NCI-H69 (cell line): Measurements from ENCODE around the gene RSRC1.
"Not testable (repeated sequence)": the region's sequence is repeated elsewhere in the genome, so short reads cannot be mapped to it uniquely, and the experiment has no call there.

Source experiments
- DNase-seq: peaks from one replicate; lab custom pipeline; 2025; lab: John Stamatoyannopoulos, UW

Gene RSRC1

DNA sequence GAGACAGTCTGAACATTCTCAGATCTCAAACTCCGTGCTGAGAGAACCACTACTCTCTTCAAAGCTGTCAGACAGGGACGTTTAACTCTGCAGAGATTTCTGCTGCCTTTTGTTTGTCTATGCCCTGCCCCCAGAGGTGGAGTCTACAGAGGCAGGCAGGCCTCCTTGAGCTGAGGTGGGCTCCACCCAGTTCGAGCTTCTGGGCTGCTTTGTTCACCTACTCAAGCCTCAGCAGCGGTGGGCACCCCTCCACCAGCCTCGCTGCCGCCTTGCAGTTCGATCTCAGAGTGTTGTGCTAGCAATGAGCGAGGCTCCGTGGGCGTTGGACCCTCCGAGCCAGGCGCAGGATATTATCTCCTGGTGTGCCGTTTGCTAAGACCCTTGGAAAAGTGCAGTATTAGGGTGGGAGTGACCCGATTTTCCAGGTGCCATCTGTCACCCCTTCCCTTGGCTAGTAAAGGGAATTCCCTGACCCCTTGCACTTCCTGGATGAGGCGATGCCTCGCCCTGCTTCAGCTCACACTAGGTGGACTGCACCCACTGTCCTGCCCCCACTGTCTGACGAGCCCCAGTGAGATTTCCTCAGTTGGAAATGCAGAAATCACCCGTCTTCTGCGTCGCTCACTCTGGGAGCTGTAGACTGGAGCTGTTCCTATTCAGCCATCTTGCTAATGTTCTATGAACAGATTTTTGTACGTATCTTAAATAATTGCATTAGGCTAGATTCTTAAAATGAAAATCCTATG is 220.0 kb downstream of the RSRC1 start:
- peak; percentile 69 for DNase-seq

- DNase-seq, result peak; percentile 52
Observed at GRCh38 chr3:158330870-158331269, 221.0 kb downstream of the RSRC1 start.

- no peak for DNase-seq
Observed at GRCh38 chr3:158333736-158334135, 223.8 kb downstream of the RSRC1 start.

DNA sequence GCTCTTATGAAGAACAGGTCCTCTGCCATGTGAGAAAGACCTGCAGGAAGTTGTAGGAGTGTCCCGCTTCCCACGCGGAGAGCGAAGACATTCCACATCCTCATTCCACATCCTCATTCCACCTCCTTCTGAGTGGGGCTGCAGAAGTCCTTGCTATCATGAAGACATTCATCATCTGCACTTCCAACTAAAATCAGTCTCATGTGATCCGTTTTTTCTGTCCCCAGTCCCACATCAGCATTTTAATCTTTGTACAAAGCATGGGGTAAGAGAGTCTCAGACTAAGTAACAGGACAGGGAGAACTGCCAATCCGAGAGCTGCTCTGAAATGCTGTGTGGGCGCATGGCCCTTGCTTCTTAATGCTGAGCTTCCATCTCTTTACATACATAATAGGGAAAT is 227.2 kb downstream of the RSRC1 start:
- DNase-seq, result no peak

DNA sequence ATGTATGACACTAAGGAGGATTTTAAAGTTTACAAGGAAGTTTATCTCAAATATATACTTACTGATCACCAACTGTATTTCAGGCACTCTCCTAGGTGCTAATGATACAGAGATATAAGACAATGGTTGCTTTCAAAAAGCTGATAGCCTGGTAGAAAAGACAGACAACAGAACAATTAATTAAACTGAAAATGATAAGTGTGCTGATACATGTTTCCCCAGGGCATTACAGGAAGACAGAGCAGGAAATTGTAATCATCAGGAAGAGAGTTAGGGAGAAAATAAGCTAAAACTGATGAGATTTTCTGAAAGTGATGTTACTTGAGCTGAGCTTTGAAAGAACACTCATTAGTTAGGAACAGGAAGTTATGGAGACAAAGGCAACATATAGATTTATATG is 229.7 kb downstream of the RSRC1 start:
- DNase-seq, result no peak

GRCh38 chr3:158340951-158341350 is 231.1 kb downstream of the RSRC1 start:
- DNase-seq, result not testable (repeated sequence)

DNA sequence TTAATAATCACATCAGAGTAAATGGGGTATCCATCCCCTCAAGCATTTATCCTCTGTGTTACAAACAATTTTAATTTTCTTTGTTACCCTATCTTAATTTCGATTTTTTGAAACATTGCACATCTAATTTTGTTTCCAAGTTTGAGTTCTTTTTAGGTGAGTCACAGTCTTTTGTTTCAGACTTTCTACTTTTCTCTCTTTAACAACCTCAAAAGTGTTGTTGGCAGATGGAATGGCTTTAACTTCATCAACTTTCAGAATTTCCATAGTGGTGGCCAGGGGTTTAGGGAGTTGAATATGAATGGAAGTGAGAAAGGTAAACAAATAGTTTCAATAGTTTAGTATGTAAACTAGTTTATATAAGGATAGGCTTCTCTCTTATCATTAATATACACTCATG is 238.1 kb downstream of the RSRC1 start:
- no peak for DNase-seq

- no peak for DNase-seq
Observed at GRCh38 chr3:158350971-158351370, 241.1 kb downstream of the RSRC1 start.

GRCh38 chr3:158352551-158352950 is 242.7 kb downstream of the RSRC1 start:
- DNase-seq, result no peak

DNA sequence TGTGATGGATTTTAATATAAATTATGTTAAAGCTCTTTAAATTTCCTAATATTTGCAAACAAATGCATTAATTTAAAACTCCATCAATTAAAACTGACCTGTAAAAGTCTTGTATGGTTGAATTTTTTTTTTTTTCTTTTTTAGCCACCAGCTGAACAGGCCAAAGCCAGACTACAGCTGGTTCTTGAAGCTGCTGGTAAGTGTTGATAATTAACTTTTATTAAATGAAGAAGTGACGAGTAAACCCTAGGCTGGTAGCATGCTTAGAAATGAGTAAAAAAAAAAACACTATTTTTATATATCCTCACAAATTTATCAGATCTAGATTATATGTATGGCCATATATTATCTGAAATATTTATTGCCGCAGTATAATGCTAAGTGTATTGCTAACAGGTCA is 244.8 kb downstream of the RSRC1 start:
- no peak for DNase-seq

DNA sequence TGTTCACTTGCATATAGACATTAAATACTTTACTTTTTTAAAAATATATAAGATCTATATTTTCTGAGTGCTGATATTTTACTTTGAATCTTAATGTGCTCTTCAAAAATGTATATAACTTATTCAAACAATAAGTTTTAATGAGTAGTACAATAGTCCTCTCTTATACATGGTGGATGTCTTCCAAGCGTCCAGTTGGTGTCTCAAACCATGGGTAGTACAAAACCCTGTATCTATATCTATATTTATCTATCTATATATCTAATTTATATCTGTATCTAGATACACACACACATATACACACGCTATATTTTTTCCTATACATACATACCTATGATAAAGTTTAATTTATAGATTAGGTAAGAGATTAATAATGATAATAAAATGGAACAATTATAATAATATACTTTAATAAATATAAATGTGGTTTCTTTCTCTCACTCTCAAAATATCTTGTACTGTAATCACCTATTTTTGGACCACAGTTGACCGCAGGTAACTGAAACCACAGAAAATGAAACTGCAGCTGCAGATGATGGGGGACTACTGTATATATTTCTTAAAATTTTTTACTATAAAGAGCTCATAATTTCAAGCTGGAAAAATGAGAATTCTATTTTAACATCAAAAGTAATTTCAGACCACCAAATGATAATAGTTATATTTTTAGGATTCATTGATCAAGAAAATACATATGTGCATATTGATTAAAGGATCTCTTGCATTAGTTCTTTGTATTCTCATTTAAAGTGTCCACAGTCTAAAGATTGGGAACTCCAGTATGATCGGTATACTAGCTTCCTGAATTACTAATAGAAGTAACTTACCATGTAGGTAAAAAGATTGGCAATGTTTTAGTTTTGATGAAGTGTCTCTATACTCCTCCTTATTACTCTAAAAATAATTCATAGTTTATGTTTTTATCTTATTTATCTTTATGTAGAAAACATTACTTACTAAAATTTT is 246.0 kb downstream of the RSRC1 start:
- DNase-seq, result no peak

DNA sequence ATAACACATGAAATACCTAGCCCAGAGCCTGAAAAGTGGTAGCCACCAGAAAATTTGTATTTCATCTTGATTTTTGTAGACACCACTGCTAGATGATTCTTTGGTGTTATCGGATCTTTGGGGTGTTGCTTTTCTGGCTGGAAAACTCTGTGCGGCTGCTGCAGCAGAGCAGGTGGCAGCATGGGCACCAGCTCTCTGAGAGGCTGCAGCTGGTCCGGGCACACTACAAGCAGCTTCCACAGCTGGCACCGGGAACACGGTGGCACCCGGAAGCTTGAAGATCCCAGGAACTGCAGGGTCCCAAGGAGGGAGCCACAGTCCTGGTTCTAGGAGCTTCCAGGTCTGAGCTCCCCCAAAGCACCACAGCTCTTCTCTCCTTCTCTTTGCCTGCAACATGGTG is 249.4 kb downstream of the RSRC1 start:
- DNase-seq, result no peak

DNA sequence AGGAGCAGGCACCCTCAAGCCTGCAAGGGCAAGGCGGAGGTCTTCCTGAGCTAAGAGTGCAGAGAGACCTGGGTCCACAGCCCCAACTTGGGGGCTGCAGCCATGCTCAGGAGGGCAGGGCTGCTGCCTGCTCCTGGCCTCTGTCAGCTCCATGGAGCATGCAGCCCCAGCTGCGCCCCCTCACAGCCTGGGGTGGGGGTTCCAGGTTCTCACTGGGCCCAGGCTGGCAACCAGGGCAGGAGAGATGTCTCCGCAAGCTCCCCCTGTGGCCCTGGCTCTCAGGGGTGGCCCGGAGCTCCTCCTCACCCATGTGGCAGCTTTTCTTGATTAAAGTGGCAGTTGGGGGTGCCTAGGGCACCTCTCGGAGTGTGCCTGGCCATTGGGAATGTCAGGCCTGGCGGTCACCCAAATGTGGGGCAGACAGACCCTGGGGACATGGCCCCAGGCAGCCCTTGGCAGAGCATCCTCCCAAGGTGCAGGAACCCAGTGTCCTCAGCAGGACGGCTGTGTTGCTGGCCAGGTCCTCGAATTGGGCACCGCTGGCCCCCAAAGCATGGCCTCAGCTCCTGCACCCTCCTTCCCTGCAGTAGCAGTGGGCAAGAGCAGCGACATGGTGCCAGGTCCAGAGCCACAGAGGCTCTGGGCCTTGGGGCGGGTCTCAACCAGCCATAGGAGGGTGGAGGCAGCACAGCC is 251.0 kb downstream of the RSRC1 start:
- DNase-seq, result no peak

DNA sequence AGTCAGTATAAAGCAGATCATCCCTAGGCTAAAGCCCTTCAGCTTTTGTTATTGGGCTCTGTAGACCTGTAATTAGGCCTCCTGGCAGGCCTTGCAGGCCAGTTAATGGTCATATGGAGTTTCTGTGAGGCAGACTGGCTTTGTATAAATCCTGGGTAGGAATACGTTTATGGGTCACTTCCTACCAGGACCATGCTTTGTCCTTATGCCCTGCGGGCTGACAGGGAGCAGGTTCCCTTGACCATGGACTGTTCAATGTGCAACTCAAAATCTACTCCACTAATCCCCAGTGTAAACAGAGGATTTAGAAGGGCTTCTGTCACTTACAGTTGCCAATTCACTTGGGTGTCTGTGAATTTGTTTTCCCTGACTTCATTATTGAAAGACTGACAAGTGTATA is 258.4 kb downstream of the RSRC1 start:
- DNase-seq, result peak; percentile 92

- peak; percentile 36 for DNase-seq
Observed at GRCh38 chr3:158369279-158369678, 259.4 kb downstream of the RSRC1 start.

GRCh38 chr3:158379517-158379916 is 269.6 kb downstream of the RSRC1 start:
- peak; percentile 20 for DNase-seq

DNA sequence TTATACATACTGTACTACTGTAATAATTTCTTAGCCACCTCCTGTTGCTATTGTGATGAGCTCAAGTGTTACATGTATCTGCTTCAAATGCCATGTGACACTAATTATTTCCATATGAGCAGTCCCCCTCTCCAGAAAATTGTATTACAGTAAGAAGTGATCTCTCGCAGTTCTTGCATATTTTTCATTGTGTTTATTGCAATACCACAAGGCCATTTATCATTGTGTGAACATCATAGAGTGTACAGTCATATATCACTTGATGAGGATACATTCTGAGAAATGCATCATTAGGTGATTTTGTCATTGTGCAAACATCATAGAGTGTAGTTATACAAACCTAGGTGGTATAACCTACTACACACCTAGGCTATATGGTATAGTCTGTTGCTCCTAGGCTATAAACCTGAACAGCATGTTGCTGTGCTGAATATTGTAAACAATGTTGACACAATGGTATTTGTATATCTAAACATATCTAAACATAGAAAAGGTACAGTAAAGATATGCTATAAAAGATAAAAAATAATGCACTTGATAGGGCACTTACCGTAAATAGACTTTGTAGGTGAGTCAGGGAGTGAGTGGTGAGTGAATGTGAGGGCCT is 271.5 kb downstream of the RSRC1 start:
- DNase-seq, result peak; percentile 60

DNA sequence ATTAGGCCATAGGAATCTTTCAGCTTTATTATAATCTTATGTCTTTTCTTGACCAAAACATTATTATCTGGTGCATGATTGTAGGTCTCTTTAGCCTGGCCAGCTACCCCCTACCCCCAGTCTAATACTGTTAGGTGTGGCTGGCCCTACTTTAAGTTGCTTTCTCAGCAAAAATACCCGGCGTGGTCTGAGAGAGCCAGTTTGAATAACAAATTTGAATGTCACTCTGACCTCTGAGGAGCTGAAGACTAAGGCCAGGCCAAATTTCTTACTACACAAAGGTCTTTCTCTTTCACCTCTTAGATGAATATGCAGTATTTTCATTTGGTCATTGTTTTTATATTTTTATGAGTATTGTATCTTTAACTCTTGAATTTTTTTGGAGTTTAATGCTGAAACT is 272.6 kb downstream of the RSRC1 start:
- no peak for DNase-seq

DNA sequence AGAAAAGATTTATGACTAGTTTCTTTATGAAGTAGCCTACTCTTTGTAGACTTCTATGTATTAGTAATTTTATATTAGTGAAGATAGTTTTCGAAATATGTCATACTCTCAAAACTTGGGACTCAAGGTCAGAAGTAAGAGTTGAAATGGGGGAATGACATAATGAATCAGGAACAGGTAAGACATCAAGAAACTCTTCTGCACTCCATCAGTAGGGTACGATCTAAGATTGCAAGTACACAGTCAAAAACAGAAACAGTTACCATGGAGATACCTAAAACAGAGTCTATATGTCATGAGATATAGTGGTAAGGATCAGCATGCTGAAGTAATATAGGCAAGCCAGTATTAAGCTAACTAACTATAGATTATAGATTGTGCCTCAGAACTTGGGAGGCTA is 274.1 kb downstream of the RSRC1 start:
- DNase-seq, result no peak

- no peak for DNase-seq
Observed at GRCh38 chr3:158395421-158395820, 285.5 kb downstream of the RSRC1 start.

GRCh38 chr3:158402590-158402989 is 292.7 kb downstream of the RSRC1 start:
- peak; percentile 25 for DNase-seq

DNA sequence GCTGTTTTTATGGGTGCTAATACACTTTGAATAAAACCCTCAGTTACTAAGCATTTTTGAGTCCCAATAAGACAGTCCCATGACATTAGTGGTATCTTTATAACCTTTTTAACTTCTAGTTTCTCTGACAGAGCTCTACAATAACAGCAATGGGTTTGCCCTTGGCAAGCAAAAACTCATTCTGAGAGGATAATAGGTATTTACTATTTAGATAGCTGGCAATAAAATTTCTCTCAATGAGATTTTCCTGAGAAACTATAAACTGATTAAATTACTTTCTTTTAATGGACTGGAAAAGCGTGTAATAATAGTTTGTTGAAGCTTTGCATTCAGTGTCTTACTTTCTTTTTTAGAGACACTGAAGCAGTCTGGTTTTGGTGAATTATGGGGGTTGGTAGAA is 293.1 kb downstream of the RSRC1 start:
- DNase-seq, result peak; percentile 55
